GM13977 (cell line): ENCODE measurements around the gene IFNA1.

Experiments used
- DNase-seq: peaks from one replicate; pipeline ENCODE4 v3.0.0; 2012; ENCODE audit warnings: low spot score
- CTCF ChIP-seq: IDR thresholded peaks from 2 replicates; pipeline ENCODE4 v1.5.1; 2012; ENCODE audit warnings: mild to moderate bottlenecking, control low read depth; ENCODE audit not compliant: insufficient read depth; ENCODE audit errors: extremely low read depth, missing control alignments
- in situ Hi-C: fragments of 300-500 bp; cut with MboI; formaldehyde crosslinking; loops from one replicate; pipeline ENCODE4 v1.12.0; 2022; ENCODE audit warnings: low sequenced_read_pairs, low pct_unique_long_range_greater_than_20kb, mixed read lengths, inconsistent platforms; ENCODE audit not compliant: unreplicated experiment

The IFNA1 gene

GRCh38 chr9:21404146-21404545 is 36.1 kb upstream of the IFNA1 start:
- no peak for TF ChIP-seq CTCF
- no peak for DNase-seq
- in situ Hi-C loops, result no loop called here

GRCh38 chr9:21408817-21409216 is 31.4 kb upstream of the IFNA1 start, which contains the start of gene IFNA8:
Gene IFNA8 (plus strand): TSS chr9:21409117. CDS start chr9:21409177, 60 bp downstream.
- TF ChIP-seq CTCF, result no peak
- no peak for DNase-seq
- in situ Hi-C loops, result no loop called here

- DNase-seq, result no peak
- no peak for TF ChIP-seq CTCF
These were observed 28.1 kb upstream of the IFNA1 start for GRCh38 chr9:21412107-21412506.

GRCh38 chr9:21413151-21413550 is 27.1 kb upstream of the IFNA1 start:
- DNase-seq, result no peak
- in situ Hi-C loops, result no loop called here
- no peak for TF ChIP-seq CTCF

More at GRCh38 chr9:21412107-21412506, 28.1 kb upstream of the IFNA1 start:
- in situ Hi-C loops, result no loop called here

GRCh38 chr9:21413624-21414023 is 26.6 kb upstream of the IFNA1 start:
- no peak for DNase-seq
- TF ChIP-seq CTCF, result peak; percentile 64
- in situ Hi-C loops, result no loop called here

GRCh38 chr9:21414220-21414940 is 25.9 kb upstream of the IFNA1 start:
- in situ Hi-C loops, result no loop called here
- DNase-seq, result no peak
- TF ChIP-seq CTCF, result no peak
